Endothelial cell (in vitro differentiated cells): ENCODE results near the gene TJAP1. TPM values are rescaled to one million over a fixed set of nuclear protein-coding genes. Genes with fewer than 3 reads are reported as not detected.
"Not testable (repeated sequence)": the region's sequence is repeated elsewhere in the genome, so short reads cannot be mapped to it uniquely, and the experiment has no call there.

ENCODE experiments used
- DNase-seq: peaks from one replicate; pipeline ENCODE4 v3.0.0; 2021; ENCODE audit warnings: low spot score
- H3K27ac Mint-ChIP-seq: one replicate; pipeline ENCODE4 v1.8.0; 2021; ENCODE audit warnings: mixed read lengths, inconsistent platforms; ENCODE audit not compliant: unreplicated experiment
- H3K27me3 Mint-ChIP-seq: one replicate; pipeline ENCODE4 v1.8.0; 2021; ENCODE audit warnings: mild to moderate bottlenecking, moderate library complexity, mixed read lengths, inconsistent platforms; ENCODE audit not compliant: unreplicated experiment
- H3K36me3 Mint-ChIP-seq: one replicate; pipeline ENCODE4 v1.8.0; 2021; ENCODE audit warnings: mild to moderate bottlenecking, low read depth, mixed read lengths, inconsistent platforms; ENCODE audit not compliant: unreplicated experiment
- H3K4me1 Mint-ChIP-seq: one replicate; pipeline ENCODE4 v1.8.0; 2021; ENCODE audit warnings: mild to moderate bottlenecking, mixed read lengths, inconsistent platforms; ENCODE audit not compliant: unreplicated experiment
- H3K4me3 Mint-ChIP-seq: one replicate; pipeline ENCODE4 v1.8.0; 2021; ENCODE audit warnings: mild to moderate bottlenecking, mixed read lengths, inconsistent platforms; ENCODE audit not compliant: unreplicated experiment
- H3K9me3 Mint-ChIP-seq: one replicate; pipeline ENCODE4 v1.8.0; 2021; ENCODE audit warnings: mixed read lengths, inconsistent platforms; ENCODE audit not compliant: unreplicated experiment
- CTCF ChIP-seq: fragments of 200-600 bp; sonication (generic); IDR thresholded peaks from one replicate; pipeline ENCODE4 v1.5.0; 2021; ENCODE audit warnings: antibody characterized with exemption; ENCODE audit not compliant: unreplicated experiment
- total RNA-seq: library from RNA; stranded (reverse); fragmentation: NEBNext Ultra II Directional; extraction: Animal tissue kit (Norgen Biotek cat#: 25700); gene quantifications from one replicate; pipeline ENCODE4 v1.2.1, GENCODE V29; 2021; ENCODE audit not compliant: unreplicated experiment

The TJAP1 gene
- total RNA-seq, 1 donor from 2014 or later, result 41.8 TPM

GRCh38 chr6:43497129-43497396 lies 19.7 kb downstream of the TJAP1 start:
- Mint-ChIP-seq H3K4me1 (peaks cover 33% of the 10 kb centered on the region), H3K27ac (no peak overlapping the region), H3K9me3 (no peaks in the 10 kb centered on the region), H3K36me3 (peaks cover 32% of the 10 kb centered on the region), H3K27me3 (peaks cover 11% of the 10 kb centered on the region), H3K4me3 (no peak overlapping the region)
- no peak for TF ChIP-seq CTCF
- no peak for DNase-seq

- Mint-ChIP-seq H3K4me3 (no peak overlapping the region), H3K27me3 (peaks cover 11% of the 10 kb centered on the region), H3K9me3 (no peaks in the 10 kb centered on the region), H3K4me1 (peaks cover 33% of the 10 kb centered on the region), H3K36me3 (peaks cover 37% of the 10 kb centered on the region), H3K27ac (no peak overlapping the region)
- no peak for TF ChIP-seq CTCF
- DNase-seq, result no peak
These were observed 20.3 kb downstream of the TJAP1 start for GRCh38 chr6:43497689-43498088.

- H3K4me3 Mint-ChIP-seq, H3K9me3 Mint-ChIP-seq: not testable (repeated sequence)
- peaks cover 30% of the 10 kb centered on the region for H3K4me1 Mint-ChIP-seq
These were observed 20.9 kb downstream of the TJAP1 start for GRCh38 chr6:43498291-43498690.

GRCh38 chr6:43499028-43499815 lies 21.9 kb downstream of the TJAP1 start:
- peaks cover 24% of the 10 kb centered on the region for H3K4me1 Mint-ChIP-seq
- H3K27ac Mint-ChIP-seq, result peak overlapping the region; percentile 50
- H3K4me3 Mint-ChIP-seq, result no peak overlapping the region
- peaks cover 46% of the 10 kb centered on the region for H3K36me3 Mint-ChIP-seq
- no peak for TF ChIP-seq CTCF
- peaks cover 12% of the 10 kb centered on the region for H3K27me3 Mint-ChIP-seq
- DNase-seq, result no peak
- H3K9me3 Mint-ChIP-seq, result no peaks in the 10 kb centered on the region

More at GRCh38 chr6:43498291-43498690, 20.9 kb downstream of the TJAP1 start:
- DNase-seq, H3K27ac Mint-ChIP-seq: not testable (repeated sequence)
- H3K36me3 Mint-ChIP-seq, result peaks cover 40% of the 10 kb centered on the region
- H3K27me3 Mint-ChIP-seq, result peaks cover 12% of the 10 kb centered on the region

DNA sequence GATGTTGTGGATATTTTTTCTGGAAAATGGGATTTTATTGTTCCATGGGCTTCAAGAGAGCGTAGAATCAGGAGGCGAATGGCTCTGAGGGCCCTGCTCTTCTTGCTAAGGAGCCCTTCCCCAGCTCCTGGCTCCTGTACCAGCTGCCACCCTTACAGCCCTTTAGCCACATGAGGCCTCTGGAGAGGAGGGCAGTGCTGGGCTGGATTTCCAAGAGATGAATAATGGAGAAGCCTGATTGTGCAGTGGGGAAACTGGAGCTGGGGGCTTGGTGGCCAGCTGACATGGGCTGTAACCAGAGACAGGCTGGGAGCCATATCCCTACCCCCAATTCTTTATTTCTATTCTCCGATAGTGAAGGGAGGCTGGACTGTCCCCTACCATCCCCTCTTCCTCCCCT lies 23.6 kb downstream of the TJAP1 start:
- H3K9me3 Mint-ChIP-seq, result no peaks in the 10 kb centered on the region
- no peak for DNase-seq
- H3K4me3 Mint-ChIP-seq, result peak overlapping the region; percentile 57
- peaks cover 12% of the 10 kb centered on the region for H3K27me3 Mint-ChIP-seq
- H3K27ac Mint-ChIP-seq, result no peak overlapping the region
- peaks cover 18% of the 10 kb centered on the region for H3K4me1 Mint-ChIP-seq
- no peak for TF ChIP-seq CTCF
- H3K36me3 Mint-ChIP-seq, result peaks cover 47% of the 10 kb centered on the region
